HL-60/S4 treated with phorbol 12-myristate 13-acetate at 8.2 ng/mL for 4 days and 3 days (cell line): ENCODE data around the gene DUS1L.

Experiments used
- in situ Hi-C: fragments of 300-500 bp; cut with MboI; formaldehyde crosslinking; loops from 2 replicates; pipeline ENCODE4 v1.15.0; 2022; ENCODE audit warnings: low sequenced_read_pairs

The DUS1L gene

DNA sequence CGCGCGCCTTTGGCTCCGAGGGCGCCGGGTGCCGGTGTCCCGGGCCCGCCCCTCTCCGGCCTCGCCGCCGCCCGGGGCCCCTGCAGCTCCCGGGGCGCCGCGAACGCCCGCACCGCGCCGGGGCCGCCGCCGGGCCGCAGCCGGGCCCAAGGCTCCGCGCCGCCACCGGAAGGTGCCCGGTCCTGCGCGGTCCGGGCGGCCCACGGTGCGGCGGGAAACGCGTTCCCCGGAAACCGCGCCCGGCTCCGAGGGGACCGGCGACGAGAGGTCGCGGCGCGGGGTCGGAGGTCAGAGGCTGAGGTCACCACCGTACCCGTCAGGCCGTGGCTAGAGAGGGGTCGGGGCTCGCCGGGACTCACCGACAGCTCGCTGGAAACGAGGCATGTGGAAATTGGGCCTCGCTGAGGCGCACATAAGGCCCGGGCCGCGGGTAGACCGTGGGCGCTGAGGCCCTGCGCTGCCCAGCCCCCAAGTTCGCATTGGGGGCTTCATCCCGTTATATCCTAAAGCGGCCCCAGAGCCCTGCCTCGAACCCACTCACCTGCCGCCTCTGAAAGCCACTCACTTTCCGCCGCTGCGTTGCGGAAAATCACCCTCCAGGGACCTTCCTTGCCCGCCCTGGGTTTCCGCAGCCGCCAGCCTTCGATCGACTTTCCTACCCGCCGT is at the start of gene DUS1L:
Gene DUS1L (minus strand): TSS at position 167 of the 666 bp plus-strand sequence. CDS start 745 bp downstream, outside the sequence.
- in situ Hi-C loops: no loop called here

DNA sequence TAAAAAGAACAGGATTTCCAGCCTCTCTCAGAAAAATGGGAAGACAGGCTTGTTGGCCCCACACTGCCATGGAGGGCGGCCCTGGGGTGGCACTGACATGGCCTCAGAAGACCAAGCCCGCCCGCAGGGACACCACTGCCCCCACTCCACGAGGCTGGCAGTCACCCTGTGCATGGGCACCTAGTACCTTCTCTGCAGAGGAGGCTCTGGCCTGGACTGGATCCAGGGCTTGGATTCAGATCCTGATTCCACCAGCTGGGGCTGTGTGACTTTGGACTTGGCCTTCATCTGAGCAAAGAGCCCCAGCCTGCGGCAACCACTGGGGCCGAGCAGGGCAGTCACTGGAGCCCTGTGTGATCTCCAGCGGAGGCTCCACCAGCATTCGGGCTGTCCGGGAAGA is 49.3 kb upstream of the DUS1L start:
- in situ Hi-C loops: no loop called here

DNA sequence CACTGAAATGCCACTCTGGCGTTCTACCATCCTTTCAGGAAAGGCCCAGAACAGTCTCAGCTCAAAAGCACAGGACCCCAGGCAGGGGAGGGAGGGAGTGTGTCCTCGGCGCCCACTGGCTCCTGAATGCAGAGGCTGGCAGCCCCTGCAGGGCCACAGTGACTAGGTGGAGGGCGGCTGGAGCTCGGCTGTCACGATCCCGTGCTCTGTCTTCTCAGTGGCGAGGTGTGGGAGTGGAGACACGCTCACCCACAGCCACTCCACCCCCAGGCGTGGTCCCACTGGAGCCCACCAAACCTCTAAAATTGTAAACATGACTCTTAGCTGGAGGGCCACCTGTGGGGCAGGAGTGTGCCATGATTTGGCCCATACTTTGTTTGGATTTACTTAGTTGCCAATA is 48.8 kb upstream of the DUS1L start:
- in situ Hi-C loops: no loop called here

DNA sequence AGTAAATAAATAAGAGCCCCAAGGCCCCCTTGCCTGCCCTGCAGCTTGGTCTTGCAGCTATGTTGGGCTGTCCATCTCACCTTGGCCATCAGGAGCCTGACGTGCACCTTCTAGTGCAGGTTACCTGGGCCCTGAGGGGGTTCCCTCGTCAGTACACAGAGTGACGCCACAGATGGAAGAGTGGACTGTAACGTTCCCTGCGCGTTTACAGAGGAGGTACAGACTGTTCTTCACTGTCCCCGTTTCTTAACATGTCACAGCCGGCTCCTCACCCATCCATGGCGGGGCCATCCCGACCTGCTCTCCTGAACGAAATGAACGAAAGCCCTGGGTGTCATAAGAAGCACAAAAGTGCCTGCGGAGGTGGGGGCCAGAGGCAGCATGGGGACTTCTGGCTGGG is 48.3 kb upstream of the DUS1L start:
- in situ Hi-C loops: no loop called here

DNA sequence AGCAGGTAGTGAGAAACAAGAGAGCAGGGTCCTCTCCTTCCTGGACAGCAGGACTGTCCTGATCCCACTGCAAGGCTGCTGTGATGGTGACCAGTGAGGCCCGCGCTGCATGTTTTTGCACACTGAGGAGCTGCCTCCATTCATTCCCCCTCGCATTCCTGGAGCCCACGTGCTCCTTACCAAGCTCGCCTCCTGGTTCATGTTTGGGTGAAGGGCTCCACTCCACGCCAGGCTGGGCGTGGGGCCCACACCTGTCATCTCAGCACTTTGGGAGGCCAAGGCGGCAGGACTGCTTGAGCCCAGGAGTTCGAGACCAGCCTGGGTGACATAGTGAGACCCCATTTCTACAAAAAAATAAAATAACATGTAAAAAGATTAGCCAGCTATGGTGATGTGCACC is 47.8 kb upstream of the DUS1L start:
- in situ Hi-C loops: no loop called here

DNA sequence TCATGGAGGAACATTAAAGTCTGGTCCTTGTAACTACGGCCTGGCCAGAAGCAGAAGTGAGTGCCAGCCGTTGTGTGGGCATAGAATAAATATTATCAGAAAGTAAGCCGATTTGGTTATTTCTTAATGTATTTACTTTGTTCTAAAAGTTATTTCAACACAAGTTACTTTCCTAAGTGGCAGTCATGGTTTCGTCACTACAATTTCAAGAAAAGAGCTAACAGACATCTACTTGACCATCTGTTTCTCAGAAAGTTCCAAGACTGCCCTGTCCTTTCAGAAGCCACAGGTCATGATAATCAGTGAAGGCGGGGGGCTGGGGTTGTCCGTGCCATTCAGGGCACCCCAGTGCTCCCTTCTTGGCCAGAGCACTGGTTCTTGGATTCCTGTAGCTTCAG is 47.3 kb upstream of the DUS1L start:
- in situ Hi-C loops: no loop called here

DNA sequence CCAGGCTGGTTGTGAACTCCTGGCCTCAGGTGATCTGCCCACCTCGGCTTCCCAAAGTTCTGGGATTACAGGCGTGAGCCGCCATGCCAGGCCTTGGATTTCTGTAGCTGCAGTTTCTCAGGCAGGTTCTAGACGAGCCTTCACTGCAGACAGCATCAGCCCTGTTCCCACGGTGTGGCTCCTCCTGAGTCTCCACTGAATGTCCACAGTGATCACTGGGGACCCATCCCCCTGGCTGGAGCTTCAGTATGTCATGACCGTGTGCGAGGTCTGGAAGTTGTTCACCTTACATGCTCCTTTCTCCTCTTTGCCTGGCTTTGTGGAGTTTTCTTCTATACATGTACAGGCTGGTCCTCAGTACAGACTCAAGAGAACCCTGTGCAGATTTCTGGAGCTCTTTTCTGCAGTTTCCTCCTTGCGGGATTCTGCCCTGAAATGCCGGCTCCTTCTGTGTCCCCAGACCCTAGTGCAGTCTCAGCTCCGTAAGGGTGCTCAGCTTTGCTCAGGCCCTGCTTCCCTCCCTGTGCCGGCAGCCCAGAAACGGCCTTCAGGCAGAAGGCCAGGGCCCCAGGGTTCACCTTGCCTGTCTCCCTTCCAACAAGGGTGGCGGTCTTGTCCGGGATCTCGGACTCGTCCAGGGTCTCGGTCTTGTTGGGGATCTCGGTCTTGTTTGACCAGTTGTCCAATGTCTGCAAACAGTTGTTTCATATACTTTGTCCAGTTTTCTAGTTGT is 46.7 kb upstream of the DUS1L start:
- in situ Hi-C loops: no loop called here

DNA sequence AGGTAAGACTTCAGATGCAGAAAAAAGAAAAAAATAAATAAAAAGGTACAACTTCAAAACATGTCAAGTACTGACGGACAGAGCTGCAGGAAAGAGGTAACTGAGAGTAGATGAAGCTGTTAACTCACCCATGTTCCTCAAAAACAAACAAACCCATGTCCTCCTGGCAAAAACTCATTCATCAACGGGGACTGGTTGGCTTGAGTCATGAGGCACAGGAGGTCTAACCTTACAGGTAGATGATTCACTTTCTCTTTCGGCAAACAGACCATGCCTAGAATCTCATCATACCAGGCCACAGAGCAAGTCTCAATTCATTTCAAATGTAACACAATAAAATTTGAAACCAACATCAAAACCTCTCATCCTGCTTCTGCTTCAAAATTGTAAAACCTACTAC is 44.7 kb upstream of the DUS1L start:
- in situ Hi-C loops: no loop called here

DNA sequence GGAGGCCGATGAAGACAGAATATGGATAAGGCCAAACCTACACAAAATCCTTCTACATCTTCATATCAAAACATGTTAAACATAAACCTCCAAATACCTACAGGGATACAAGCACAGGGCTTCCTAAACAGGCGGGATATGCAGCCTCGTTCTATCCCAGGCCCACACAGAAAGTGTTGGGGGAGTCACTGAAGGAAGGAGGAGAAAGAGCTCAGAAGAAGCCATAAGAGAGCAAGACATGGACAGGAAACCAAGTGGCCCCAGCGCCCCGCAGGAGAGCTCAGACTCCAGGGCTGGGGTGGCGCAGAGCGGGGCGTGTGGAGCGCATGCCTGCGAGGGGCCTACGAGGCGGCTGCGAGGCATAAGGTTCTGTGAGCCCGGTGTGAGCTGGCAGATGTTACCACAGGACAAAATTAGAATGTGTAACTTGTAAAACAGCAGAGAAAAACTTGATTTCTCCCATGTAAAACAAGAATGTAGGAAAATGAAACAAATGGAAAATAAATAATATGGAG is 43.4 kb upstream of the DUS1L start:
- in situ Hi-C loops: no loop called here

DNA sequence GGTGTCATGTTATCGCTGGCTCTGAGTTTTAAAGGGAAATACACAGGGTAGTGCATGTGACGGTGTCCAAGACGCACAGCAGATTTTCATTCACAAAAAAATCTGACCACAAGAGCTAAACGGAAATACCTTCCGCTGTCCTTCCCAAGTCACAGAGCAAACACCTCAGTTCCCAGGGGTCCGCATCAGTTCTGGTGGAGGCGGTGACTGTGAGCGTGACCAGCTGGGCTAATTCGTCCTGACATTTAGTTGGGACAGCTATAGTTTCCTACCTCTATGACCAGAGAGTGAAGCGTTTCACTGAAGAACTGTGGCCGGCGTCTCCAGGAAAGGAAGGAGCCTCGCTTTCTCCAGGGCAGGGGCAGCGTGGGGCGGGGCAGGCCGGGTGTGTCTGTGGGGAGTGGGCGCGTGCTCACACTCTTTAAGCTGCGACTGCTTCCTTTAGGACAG is 42.9 kb upstream of the DUS1L start:
- in situ Hi-C loops: no loop called here

DNA sequence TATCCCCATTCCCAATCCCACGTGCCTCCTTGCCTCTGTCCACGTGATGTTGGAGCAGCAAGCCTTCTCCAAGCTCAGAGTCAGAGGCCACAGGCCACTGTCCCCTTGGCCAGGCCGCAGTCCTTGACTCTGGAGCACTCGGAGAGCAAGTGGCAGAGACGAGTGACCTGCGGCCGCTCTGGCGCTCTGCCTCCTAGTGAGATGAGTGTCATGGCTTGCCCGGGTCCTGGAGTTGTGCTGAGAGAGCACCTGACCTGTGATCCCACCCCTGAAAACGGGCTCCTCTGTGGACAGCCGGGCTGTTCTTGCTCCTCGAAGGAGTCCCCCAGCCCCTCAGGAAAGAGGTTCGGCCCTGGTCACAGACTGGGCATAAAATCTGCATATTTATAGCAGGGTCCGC is 42.4 kb upstream of the DUS1L start:
- in situ Hi-C loops: no loop called here

DNA sequence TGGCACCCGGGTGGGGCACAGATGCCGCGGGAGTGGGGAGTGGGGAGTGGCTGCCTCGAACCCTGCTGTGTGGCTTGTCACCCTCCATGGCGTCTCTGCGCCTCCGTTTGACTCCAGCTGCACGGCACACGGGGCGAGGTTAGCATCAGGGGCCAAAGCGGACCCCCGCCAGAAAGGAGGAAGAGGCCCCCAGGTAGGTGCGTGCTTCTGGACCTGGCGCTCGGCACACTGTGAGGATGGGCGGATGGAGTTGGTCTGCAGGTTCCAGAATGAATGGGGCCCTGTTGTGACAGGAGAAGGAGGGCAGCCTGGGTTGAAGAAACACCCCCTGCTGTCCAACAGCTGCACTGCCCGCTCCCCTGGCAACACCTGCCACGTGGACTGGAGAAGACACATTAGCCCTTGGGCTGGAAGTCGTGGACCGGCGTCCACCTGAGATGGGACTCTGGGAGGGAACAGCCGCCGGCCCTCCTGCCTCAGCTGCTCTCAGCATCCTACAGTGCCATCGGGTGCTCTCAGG is 41.8 kb upstream of the DUS1L start:
- in situ Hi-C loops: no loop called here

DNA sequence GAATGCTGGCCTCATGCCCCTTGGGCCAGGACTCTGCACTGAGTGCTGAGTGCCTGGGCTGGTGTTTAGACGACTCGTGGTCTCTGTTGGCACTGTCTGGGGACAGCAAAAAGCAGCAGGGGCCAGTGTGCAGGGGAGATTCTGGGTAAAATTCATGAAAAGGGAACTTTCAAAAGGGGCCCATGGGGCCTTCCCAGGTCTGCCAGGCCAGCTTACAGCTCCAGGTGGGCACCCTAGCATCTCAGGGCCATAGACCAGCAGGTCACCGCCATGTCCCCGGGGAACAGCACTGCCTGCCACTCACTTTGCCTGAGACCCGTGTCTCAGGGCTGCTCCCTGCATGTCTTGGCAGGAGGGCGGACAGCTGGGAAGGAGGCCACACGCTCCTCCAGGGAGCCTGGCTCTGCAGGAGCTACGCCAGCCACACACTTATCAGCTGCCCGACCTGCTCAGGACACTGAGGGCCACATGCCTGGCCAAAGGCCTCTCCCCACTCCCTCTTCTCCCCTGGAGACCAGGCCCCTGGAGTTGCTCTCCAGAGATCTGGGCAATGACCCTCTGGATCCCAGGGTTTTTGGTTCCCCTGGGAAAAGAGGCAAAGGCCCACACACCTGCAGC is 41.2 kb upstream of the DUS1L start:
- in situ Hi-C loops: no loop called here

DNA sequence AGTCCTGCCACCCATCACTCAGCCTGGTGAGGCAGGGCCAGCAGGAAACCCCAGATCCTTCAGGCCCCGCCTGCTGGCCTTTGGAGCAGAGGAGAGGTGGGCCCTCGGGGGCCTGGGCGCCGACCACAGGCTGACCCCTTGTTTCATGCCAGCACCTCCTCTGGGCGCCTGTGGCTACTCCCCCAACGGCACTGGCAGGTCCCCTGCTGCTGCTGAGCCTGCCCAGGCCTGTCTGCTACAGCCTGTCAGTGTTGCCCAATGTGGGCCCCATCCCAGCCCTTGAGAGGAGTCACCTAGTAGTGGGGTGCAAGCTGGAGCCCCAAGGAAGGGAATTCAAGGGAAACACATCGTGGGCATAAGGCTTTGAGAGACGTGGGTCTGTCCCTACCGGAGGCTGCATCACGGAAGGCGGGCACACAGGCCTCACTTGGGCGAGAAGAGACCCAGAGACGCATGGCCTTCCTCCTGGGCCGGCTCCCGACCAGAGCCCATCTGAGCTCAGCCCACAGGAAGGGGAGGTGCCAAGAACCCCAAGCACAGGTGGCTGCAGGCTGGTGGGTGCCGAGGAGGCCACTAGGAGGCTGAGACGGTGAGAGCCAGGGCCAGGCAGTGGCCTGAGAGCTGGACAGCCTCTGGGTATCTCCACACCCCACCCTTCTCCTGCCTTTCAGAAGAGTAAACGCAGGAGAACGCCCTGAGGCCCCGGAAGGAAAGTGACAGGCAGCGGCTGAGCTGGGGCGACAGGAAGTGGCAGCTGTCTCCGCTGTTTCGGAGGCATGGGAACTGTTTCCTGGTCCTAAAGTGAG is 40.5 kb upstream of the DUS1L start:
- in situ Hi-C loops: no loop called here

DNA sequence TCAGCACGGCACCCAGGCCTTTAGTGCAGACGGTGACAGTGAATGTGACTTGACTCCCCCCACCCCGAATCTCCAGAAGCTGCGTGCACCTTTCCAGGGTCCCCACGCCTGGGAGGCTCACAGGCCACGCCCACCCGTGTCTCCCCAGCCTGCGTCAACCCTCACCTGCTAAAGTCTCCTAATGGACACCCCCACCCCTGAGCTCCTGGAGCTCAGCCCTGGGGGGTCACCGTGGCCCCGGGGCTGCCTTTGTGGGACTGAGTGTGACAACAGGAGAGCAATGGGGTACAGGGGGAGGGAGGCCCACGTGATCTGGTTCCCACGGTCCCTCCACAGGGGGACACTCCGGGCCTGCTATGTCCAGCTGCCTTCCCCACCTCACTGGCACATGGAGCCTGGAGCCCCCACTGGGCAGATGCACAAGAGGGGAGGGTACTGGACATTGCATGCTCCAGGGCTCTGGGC is 39.8 kb upstream of the DUS1L start:
- in situ Hi-C loops: no loop called here

DNA sequence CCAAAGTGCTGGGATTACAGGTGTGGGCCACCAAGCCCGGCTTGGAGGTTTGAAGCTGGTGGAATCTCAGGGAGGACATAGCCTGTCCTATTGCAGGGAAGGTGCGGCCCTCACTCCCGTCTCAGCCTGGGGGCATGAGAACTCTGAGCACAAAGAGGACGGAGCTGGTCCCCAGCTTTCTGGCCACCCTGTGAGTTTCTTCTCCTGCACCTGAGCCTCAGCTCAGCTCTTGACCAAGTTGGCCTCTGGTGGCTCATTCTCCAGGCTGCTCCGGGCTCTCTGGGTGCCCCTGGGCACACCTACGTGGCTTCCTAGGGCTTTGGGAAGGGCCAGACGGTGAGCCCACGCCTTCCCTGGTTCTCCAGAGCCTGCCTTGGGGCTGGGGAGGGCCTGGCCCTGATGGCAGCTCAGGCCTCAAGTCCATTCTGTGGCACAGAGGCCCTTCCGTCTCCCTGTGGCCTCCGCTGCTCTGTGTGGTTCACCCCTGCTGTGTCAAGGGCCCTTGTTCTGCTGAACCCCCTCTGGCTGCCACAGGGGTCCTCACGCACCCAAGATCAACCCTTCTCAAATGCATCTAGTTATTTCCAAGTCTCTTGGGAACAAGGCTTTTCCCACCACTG is 39.3 kb upstream of the DUS1L start:
- in situ Hi-C loops: no loop called here

DNA sequence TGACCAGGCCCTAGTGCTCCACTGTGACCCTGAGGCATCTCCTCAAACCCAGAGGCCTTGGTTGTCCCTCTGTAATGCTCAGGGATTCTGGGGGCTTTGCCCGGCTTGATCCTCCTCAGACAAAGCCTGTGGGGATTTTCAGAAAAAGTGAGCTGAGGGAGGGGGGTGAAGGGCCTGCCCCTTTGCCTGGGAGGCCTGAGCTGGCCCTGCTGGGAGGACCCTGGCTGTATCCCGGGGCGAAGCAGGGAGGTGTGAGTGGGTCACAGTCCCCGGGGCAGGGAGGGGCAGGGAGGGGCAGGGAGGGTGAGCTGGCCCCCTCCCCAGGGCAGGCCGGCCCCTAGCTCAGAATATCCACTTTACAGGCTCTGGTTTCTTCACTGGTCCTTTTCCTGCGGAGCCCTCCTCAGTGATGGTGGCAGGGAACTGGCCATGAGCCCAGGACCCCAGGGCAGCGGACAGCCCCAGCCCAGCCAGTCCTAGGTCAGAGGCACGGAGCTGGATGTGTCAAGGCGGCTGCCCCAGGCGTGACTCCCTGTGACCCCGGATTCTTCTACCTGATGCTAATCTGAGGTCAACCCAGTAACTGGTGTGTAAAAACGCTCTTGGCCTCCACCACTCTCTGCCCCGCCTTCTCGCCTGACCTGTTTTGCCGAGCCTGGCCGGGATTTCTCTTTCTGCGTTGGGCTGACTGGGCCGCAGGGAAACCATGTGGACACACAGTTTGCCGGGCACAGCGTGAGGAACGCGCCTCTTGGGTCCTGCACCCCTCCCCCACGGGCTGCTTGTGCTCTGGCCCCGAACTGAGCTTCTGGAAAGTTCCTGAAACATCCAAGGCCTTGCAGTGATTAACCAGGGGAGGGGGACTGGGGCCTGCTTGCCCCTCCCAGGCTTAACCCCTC is 38.2 kb upstream of the DUS1L start:
- in situ Hi-C loops: no loop called here

DNA sequence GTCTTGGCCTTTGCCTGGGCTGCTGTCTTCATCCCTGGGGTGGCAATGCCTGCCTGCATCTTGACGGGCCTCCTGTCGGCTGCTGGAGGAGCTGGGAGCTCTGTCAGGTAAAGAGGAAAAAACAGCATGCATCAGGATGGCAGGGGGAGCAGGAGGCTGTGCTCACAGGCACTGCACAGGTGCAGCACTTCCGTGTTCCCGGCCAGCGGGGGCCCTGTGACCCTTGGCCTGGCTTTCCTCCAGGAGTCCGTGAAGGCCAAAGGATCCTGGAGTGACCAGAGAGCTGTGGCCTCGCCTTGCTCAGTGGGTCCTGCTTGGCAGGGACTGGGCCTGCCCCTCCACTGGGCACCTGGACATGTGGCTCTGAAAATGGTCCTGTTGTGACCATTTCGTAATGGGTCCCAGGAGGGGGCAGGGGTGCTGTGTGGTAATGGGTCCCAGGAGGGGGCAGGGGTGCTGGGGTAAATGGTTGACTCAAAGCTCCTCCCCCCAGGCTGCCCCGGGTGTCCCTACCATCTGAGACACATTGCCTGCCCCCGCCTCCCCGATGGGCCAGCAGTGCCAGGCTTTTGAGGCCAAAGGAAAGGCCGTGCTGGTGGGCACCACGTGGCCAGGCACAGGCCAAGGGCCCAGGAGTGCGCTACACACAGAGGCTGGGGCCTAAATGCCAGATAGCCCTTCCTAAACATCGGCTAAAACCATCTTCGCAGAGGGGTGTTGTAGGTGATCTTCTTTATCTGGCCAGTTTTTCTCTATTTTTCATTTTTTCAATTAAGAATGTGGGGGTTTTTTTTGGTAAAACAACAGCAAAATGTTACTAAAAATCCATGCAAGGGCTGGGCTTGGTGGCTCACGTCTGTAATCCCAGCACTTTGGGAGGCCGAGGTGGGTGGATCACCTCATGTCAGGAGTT is 36.4 kb upstream of the DUS1L start:
- in situ Hi-C loops: no loop called here
